SK-N-SH (cell line): ENCODE results near the gene RASA3. TPM values are rescaled to one million over a fixed set of nuclear protein-coding genes. Genes with fewer than 3 reads are reported as not detected.

Source experiments
- CTCF ChIA-PET: fragments of 300-600, 350-600 bp; formaldehyde crosslinking; extraction: SDS; loops from one replicate; lab custom pipeline; 2021; lab: Yijun Ruan, JAX
- POLR2A ChIA-PET: fragments of 350-600 bp; sonication (Branson Sonifier 250); formaldehyde crosslinking; extraction: SDS; loops from one replicate; lab custom pipeline; 2020; ENCODE audit warnings: antibody characterized with exemption, inconsistent platforms; lab: Yijun Ruan, JAX
- DNase-seq: peaks from one replicate; pipeline ENCODE4 v3.0.0; 2012
- H2AFZ ChIP-seq: fragments of 200-600 bp; sonication (generic); 2 replicates; pipeline ENCODE4 v1.8.1; 2016; ENCODE audit warnings: antibody characterized with exemption, mild to moderate bottlenecking, low read depth
- H3F3A ChIP-seq: fragments of 200-600 bp; sonication (generic); replicated peaks from 2 replicates; pipeline ENCODE3; 2016; ENCODE audit warnings: antibody characterized with exemption, mild to moderate bottlenecking; ENCODE audit not compliant: insufficient read depth
- H3K27ac ChIP-seq, 2 experiments: fragments of 200-500 bp in 1 of 2; fragments of 200-600 bp in 1 of 2; sonication (Bioruptor generic) in 1 of 2; sonication (generic), shearing (Covaris generic) in 1 of 2; 2 replicates each; pipeline versions ENCODE4 v1.5.1 to v1.6.1; 2014 to 2016; ENCODE audit warnings: low read depth in 2 of 2, inconsistent platforms in 1 of 2, low read length in 1 of 2, mild to moderate bottlenecking in 1 of 2, mixed read lengths in 1 of 2
- H3K27me3 ChIP-seq: fragments of 200-600 bp; sonication (generic), shearing (Covaris generic); 2 replicates; pipeline ENCODE4 v1.6.1; 2016; ENCODE audit warnings: mixed run types; ENCODE audit not compliant: insufficient read depth
- H3K36me3 ChIP-seq, 2 experiments: fragments of 200-500 bp in 1 of 2; fragments of 200-600 bp in 1 of 2; sonication (Bioruptor generic) in 1 of 2; sonication (generic) in 1 of 2; replicated peaks in 1 of 2; 2 replicates each; pipeline versions ENCODE3 to v1.5.1; 2014 to 2016; ENCODE audit warnings: low read length in 1 of 2, mild to moderate bottlenecking in 1 of 2; ENCODE audit not compliant: insufficient read depth in 2 of 2, control insufficient read depth in 1 of 2
- H3K4me1 ChIP-seq, 2 experiments: fragments of 200-500 bp in 1 of 2; fragments of 200-600 bp in 1 of 2; sonication (Bioruptor generic) in 1 of 2; sonication (generic), shearing (Covaris generic) in 1 of 2; 2 replicates each; pipeline versions ENCODE4 v1.5.1 to v1.6.1; 2014 to 2016; ENCODE audit warnings: low read depth in 1 of 2, low read length in 1 of 2, mixed run types in 1 of 2; ENCODE audit not compliant: insufficient read depth in 2 of 2, control insufficient read depth in 1 of 2
- H3K4me2 ChIP-seq: fragments of 200-600 bp; sonication (generic), shearing (Covaris generic); 2 replicates; pipeline ENCODE4 v1.6.1; 2017; ENCODE audit warnings: mixed run types
- H3K4me3 ChIP-seq, 2 experiments: fragments of 200-500 bp in 1 of 2; fragments of 200-600 bp in 1 of 2; sonication (Bioruptor generic) in 1 of 2; sonication (generic), shearing (Covaris generic) in 1 of 2; 2 replicates each; pipeline versions ENCODE4 v1.5.1 to v1.8.1; 2014 to 2016; ENCODE audit warnings: low read depth in 2 of 2, inconsistent platforms in 1 of 2, low read length in 1 of 2, mild to moderate bottlenecking in 1 of 2, mixed read lengths in 1 of 2, moderate library complexity in 1 of 2
- H3K79me2 ChIP-seq: fragments of 200-600 bp; sonication (generic); 2 replicates; pipeline ENCODE4 v1.8.1; 2017; ENCODE audit warnings: mild to moderate bottlenecking; ENCODE audit not compliant: insufficient read depth
- H3K9ac ChIP-seq: fragments of 200-600 bp; sonication (generic); 2 replicates; pipeline ENCODE4 v1.6.1; 2017; ENCODE audit warnings: mixed run types
- H3K9me2 ChIP-seq: fragments of 200-600 bp; sonication (generic); 2 replicates; pipeline ENCODE4 v1.6.1; 2017; ENCODE audit warnings: mixed run types
- H3K9me3 ChIP-seq: fragments of 200-600 bp; sonication (generic); 2 replicates; pipeline ENCODE4 v1.6.1; 2017; ENCODE audit warnings: mixed run types, mild to moderate bottlenecking, moderate library complexity
- H4K20me1 ChIP-seq: fragments of 200-600 bp; sonication (generic); 2 replicates; pipeline ENCODE4 v1.6.1; 2017; ENCODE audit warnings: mild to moderate bottlenecking, mixed run types; ENCODE audit not compliant: insufficient read depth
- CHD2 ChIP-seq: fragments of 150-350 bp; IDR thresholded peaks from 2 replicates; pipeline ENCODE4 v1.6.1; 2018; ENCODE audit warnings: low read length; ENCODE audit not compliant: partially characterized antibody
- CTCF ChIP-seq: fragments of 200-600 bp; sonication (generic); IDR thresholded peaks from 2 replicates; pipeline ENCODE4 v1.6.1; 2017; ENCODE audit warnings: antibody characterized with exemption, mild to moderate bottlenecking, moderate library complexity
- ELF1 ChIP-seq: IDR thresholded peaks from 2 replicates; pipeline ENCODE4 v1.4.0; 2012
- EP300 ChIP-seq, 2 experiments: IDR thresholded peaks; 2 replicates each; pipeline versions ENCODE4 v1.4.0 to v1.6.1; 2012; ENCODE audit warnings: borderline replicate concordance in 1 of 2, low read depth in 1 of 2, low read length in 1 of 2
- FOSL2 ChIP-seq: IDR thresholded peaks from 2 replicates; pipeline ENCODE4 v1.4.0; 2012; ENCODE audit warnings: low read depth, mild to moderate bottlenecking, moderate library complexity, borderline replicate concordance
- FOXJ3 ChIP-seq: sonication (generic); formaldehyde crosslinking; IDR thresholded peaks from 2 replicates; pipeline ENCODE4 v1.5.1; 2020; ENCODE audit warnings: mild to moderate bottlenecking, missing genetic modification reagents
- GATA2 ChIP-seq: sonication (generic); formaldehyde crosslinking; IDR thresholded peaks from 2 replicates; pipeline ENCODE4 v1.5.0; 2020; ENCODE audit warnings: mild to moderate bottlenecking, missing genetic modification reagents
- IRF3 ChIP-seq: fragments of 150-350 bp; IDR thresholded peaks from 2 replicates; pipeline ENCODE4 v1.6.1; 2016; ENCODE audit warnings: mild to moderate bottlenecking, low read depth, low read length
- MAX ChIP-seq: IDR thresholded peaks from 2 replicates; pipeline ENCODE4 v1.4.0; 2012; ENCODE audit warnings: low read depth
- MEF2A ChIP-seq: IDR thresholded peaks from 2 replicates; pipeline ENCODE4 v1.4.0; 2012; ENCODE audit warnings: low read depth, borderline replicate concordance
- PBX3 ChIP-seq: IDR thresholded peaks from 2 replicates; pipeline ENCODE4; 2012
- POLR2AphosphoS5 ChIP-seq: IDR thresholded peaks from 2 replicates; pipeline ENCODE4 v1.6.1; 2012; ENCODE audit warnings: low read depth, low read length
- REST ChIP-seq: IDR thresholded peaks from 2 replicates; pipeline ENCODE4 v1.6.1; 2012; ENCODE audit warnings: mild to moderate bottlenecking, low read depth, low read length, moderate library complexity
- RFX5 ChIP-seq: IDR thresholded peaks from 2 replicates; pipeline ENCODE4 v1.6.1; 2012; ENCODE audit warnings: mild to moderate bottlenecking, improper control_type of control experiment, low read length
- SMC3 ChIP-seq: IDR thresholded peaks from 2 replicates; pipeline ENCODE4 v1.6.1; 2012; ENCODE audit warnings: low read depth, low read length, improper control_type of control experiment
- TAF1 ChIP-seq: IDR thresholded peaks from 2 replicates; pipeline ENCODE4 v1.6.1; 2012; ENCODE audit warnings: low read depth, mild to moderate bottlenecking, low read length, moderate library complexity, borderline replicate concordance
- TCF12 ChIP-seq: IDR thresholded peaks from 2 replicates; pipeline ENCODE4 v1.4.0; 2012
- TEAD4 ChIP-seq: IDR thresholded peaks from 2 replicates; pipeline ENCODE4 v1.4.0; 2012; ENCODE audit warnings: mild to moderate bottlenecking, borderline replicate concordance; ENCODE audit not compliant: insufficient read depth
- USF1 ChIP-seq: IDR thresholded peaks from 2 replicates; pipeline ENCODE4 v1.4.0; 2012; ENCODE audit warnings: low read depth, borderline replicate concordance
- USF2 ChIP-seq: fragments of 150-350 bp; IDR thresholded peaks from 2 replicates; pipeline ENCODE4 v1.6.1; 2017; ENCODE audit warnings: antibody characterized with exemption, low read length, low read depth, borderline replicate concordance
- YY1 ChIP-seq: IDR thresholded peaks from 2 replicates; pipeline ENCODE4 v1.4.0; 2012; ENCODE audit warnings: low read depth, mild to moderate bottlenecking
- WGBS: methylation state at CpG from one replicate; pipeline ENCODE4 v1.1.6; 2017; ENCODE audit warnings: low lambda C conversion rate; 5-methylcytosine and 5-hydroxymethylcytosine counted together
- polyA plus RNA-seq, 3 experiments: library from polyadenylated mRNA; depleted of rRNA; stranded (reverse); fragments of >200 nt; gene quantifications; 2 replicates each; pipeline ENCODE4 v1.2.3, GENCODE V29; 2012

Gene RASA3
- polyA plus RNA-seq, 1 of the 3 experiments (the other 2 are of a cell fraction) = 25.1 TPM

- Histone ChIP-seq H3K4me3 (peak overlapping the region; percentile 18 to 33), H3K36me3 (peaks cover 0 to 5% of the 10 kb centered on the region in 2 experiments), H3K4me2 (peak overlapping the region; percentile 90), H3K9ac (peak overlapping the region; percentile 90), H3K79me2 (peaks cover 79% of the 10 kb centered on the region), H3K9me2 (no peaks in the 10 kb centered on the region), H3K27ac (peak overlapping the region; percentile 99 to 100), H3K9me3 (no peaks in the 10 kb centered on the region), H2AFZ (no peak overlapping the region), H3K27me3 (no peaks in the 10 kb centered on the region), H3K4me1 (peaks cover 47 to 52% of the 10 kb centered on the region in 2 experiments), H3F3A (peaks cover 54% of the 10 kb centered on the region), H4K20me1 (no peaks in the 10 kb centered on the region)
- WGBS = 12% methylated on average over 11 of the region's 25 CpGs
- DNase-seq = peak; percentile 90
- CTCF ChIA-PET = interaction anchor here (0.7 to 1.0 kb wide), 6 partner anchors 11 to 161 kb away, joined by 3 to 4 read pairs (median 3); no protein-coding TSS in a partner anchor
- POLR2A ChIA-PET = interaction anchor here (1.0 kb wide), 1 partner anchor 13 kb away, joined by 5 read pairs; no protein-coding TSS in a partner anchor
- TF ChIP-seq RFX5 = no peak
- peak; percentile 36; the same call in 1 of the 2 replicates for TF ChIP-seq FOXJ3 (CRISPR knock-in tag)
- TF ChIP-seq PBX3 = peak; percentile 43; the same call in 1 of the 2 replicates
- peak; percentile 42 for TF ChIP-seq YY1
- peak; percentile 43; the same call in 1 of the 2 replicates for TF ChIP-seq POLR2AphosphoS5
- peak; percentile 49; the same call in 1 of the 2 replicates for TF ChIP-seq TAF1
- TF ChIP-seq MEF2A = no peak
- 0 out of 2 replicates have a peak, but pooled peaks have one; percentile 14 for TF ChIP-seq CTCF
- TF ChIP-seq USF1 = peak; percentile 98
- TF ChIP-seq CHD2 = peak; percentile 49
- peak; percentile 47 to 79; a peak in 3 of 4 replicates for TF ChIP-seq EP300 (IDR thresholded peaks at IDR 0.05; ENCODE audit: borderline replicate concordance in 1 of 2, low read depth in 1 of 2, low read length in 1 of 2)
- TF ChIP-seq MAX = peak; percentile 98
- no peak; the same call in none of the 2 replicates for TF ChIP-seq SMC3
- TF ChIP-seq REST = peak; percentile 23; the same call in 1 of the 2 replicates
- peak; percentile 17 for TF ChIP-seq ELF1
- peak; percentile 78 for TF ChIP-seq TCF12
- peak; percentile 78 for TF ChIP-seq USF2
- peak; percentile 98 for TF ChIP-seq FOSL2
- peak; percentile 47; the same call in 1 of the 2 replicates for TF ChIP-seq TEAD4
- TF ChIP-seq IRF3 = no peak
- no peak for TF ChIP-seq GATA2 (CRISPR knock-in tag)
These were observed 67.1 kb downstream of the RASA3 start for GRCh38 chr13:114065141-114065925.
